GM15510 (cell line): ENCODE data around the gene PHF20.

Experiments
- POLR2A ChIP-seq: IDR thresholded peaks from 3 replicates; pipeline ENCODE4 v1.6.1; 2011; ENCODE audit warnings: borderline replicate concordance; ENCODE audit not compliant: insufficient read length; ENCODE audit errors: extremely low read depth

PHF20 gene

DNA sequence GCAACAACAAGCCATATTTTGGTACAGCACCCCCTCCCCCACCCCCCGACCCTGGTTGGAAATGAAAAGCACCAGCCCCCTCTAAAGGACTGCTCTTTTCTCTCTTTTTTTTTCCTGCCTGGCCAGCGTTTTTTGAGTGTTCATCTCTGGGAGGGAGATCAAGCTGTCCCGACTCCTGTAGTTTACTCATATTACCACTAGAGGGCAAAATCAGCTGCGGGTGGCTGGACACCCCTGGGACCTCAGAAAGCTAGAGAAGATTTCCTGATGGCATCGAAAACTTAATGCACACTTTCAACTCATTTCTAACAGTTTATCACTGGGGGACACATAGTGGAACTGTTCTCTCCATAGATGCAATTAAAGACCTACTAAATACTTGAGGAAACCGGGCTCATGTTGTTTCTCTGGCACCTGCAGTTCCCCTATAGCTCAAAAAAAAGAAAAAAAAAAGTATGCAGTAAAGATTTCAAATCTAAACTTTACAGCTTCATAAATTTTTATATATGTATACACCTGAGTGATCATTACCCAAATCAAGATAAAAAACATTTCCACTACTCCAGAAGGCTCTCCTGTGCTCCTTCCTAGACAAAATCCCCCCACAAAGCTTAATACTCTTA lies 221.0 kb downstream of the PHF20 start:
- no peak for TF ChIP-seq POLR2A

DNA sequence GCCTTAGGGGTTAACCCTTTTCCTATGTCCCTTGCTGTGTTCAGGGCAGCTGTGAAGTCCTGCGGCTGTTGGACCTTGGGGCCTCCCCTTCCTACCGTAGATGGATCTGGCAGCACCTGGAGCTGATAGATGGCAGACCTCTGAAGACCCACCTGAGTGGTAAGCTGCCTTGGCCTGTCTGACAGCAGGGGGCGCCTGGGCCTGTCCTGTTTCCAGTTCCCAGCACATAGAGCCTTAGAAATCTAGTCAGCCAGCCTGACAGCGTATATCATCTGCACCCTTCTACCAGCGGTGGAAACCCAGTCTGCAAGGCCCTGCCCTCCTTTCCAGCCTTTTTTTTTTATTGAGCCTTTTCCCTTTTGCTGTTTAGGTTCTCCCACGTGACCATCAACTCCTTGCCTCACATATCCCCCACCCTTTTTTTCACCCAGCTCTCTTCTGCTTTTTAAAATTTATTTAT lies 223.2 kb downstream of the PHF20 start:
- no peak for TF ChIP-seq POLR2A
